Natural killer cell (primary cell): ENCODE data around the gene GNG7. TPM values are rescaled to one million over a fixed set of nuclear protein-coding genes. Genes with fewer than 3 reads are reported as not detected.

ENCODE experiments used
- ATAC-seq, 3 donors: fragments of 150-1000 bp in 2 of 3; fragments of 200-7000 bp in 1 of 3; cut with Tn5 transposase; 1 replicate in 1 of 3; 2 replicates in 2 of 3; pipeline ENCODE4 v1.10.0; 2021; ENCODE audit warnings: mild to moderate bottlenecking in 2 of 3, moderate library complexity in 2 of 3
- DNase-seq, 2 donors: peaks; one replicate each; pipeline versions ENCODE4 v3.0.0 to v3.0.0-alpha.2; 2013 to 2021; ENCODE audit warnings: mixed read lengths in 1 of 2
- H3K27ac ChIP-seq: one replicate; pipeline ENCODE4 v1.5.1; 2013; ENCODE audit warnings: mild to moderate bottlenecking, low read length
- H3K27me3 ChIP-seq: one replicate; pipeline ENCODE4 v1.6.1; 2013; ENCODE audit warnings: low read length; ENCODE audit not compliant: control insufficient read depth, insufficient read depth
- H3K36me3 ChIP-seq: one replicate; pipeline ENCODE4 v1.6.1; 2013; ENCODE audit warnings: low read length; ENCODE audit not compliant: control insufficient read depth, insufficient read depth
- H3K4me1 ChIP-seq: one replicate; pipeline ENCODE4 v1.6.1; 2013; ENCODE audit warnings: low read length; ENCODE audit not compliant: control insufficient read depth, insufficient read depth
- H3K4me3 ChIP-seq: one replicate; pipeline ENCODE4 v1.5.1; 2013; ENCODE audit warnings: low read length
- H3K9me3 ChIP-seq: one replicate; pipeline ENCODE4 v1.6.1; 2013; ENCODE audit warnings: low read length; ENCODE audit not compliant: control insufficient read depth, insufficient read depth
- H3K27ac Mint-ChIP-seq, 2 donors: one replicate each; pipeline ENCODE4 v1.8.0; 2022; ENCODE audit warnings: mild to moderate bottlenecking in 2 of 2, mixed read lengths in 2 of 2, moderate library complexity in 1 of 2
- H3K27me3 Mint-ChIP-seq, 2 donors: one replicate each; pipeline ENCODE4 v1.8.0; 2022; ENCODE audit warnings: low read depth in 2 of 2, mixed read lengths in 2 of 2
- H3K36me3 Mint-ChIP-seq: one replicate; pipeline ENCODE4 v1.8.0; 2022; ENCODE audit warnings: mixed read lengths
- H3K4me1 Mint-ChIP-seq, 2 donors: one replicate each; pipeline ENCODE4 v1.8.0; 2022; ENCODE audit warnings: mixed read lengths in 2 of 2
- H3K4me3 Mint-ChIP-seq: one replicate; pipeline ENCODE4 v1.8.0; 2022; ENCODE audit warnings: mild to moderate bottlenecking, moderate library complexity, mixed read lengths
- H3K9me3 Mint-ChIP-seq, 2 donors: one replicate each; pipeline ENCODE4 v1.8.0; 2022; ENCODE audit warnings: mixed read lengths in 2 of 2
- CTCF ChIP-seq: fragments of 200-600 bp; IDR thresholded peaks from one replicate; pipeline ENCODE4 v1.8.0; 2022; ENCODE audit warnings: antibody characterized with exemption
- WGBS: methylation state at CpG from one replicate; pipeline ENCODE4 v1.1.7; 2013; ENCODE audit warnings: missing lambda C conversion rate; ENCODE audit not compliant: insufficient coverage; 5-methylcytosine and 5-hydroxymethylcytosine counted together
- intact Hi-C: fragments of 100-400 bp; cut with micrococcal nuclease; formaldehyde crosslinking; loops from one replicate; pipeline ENCODE4 v1.14.2; 2022
- total RNA-seq, 4 donors: library from RNA; stranded (reverse); fragments of 120-200 nt in 1 of 4; gene quantifications; one replicate each; pipeline versions ENCODE4 v1.2.3 to v1.2.4, GENCODE V29; 2013 to 2022

GNG7 gene
- total RNA-seq, 3 donors from 2014 or later (not counting 1 experiment from before 2014, with no cell fraction given), result 0.75 to 4.8 (median 1.5) TPM

DNA sequence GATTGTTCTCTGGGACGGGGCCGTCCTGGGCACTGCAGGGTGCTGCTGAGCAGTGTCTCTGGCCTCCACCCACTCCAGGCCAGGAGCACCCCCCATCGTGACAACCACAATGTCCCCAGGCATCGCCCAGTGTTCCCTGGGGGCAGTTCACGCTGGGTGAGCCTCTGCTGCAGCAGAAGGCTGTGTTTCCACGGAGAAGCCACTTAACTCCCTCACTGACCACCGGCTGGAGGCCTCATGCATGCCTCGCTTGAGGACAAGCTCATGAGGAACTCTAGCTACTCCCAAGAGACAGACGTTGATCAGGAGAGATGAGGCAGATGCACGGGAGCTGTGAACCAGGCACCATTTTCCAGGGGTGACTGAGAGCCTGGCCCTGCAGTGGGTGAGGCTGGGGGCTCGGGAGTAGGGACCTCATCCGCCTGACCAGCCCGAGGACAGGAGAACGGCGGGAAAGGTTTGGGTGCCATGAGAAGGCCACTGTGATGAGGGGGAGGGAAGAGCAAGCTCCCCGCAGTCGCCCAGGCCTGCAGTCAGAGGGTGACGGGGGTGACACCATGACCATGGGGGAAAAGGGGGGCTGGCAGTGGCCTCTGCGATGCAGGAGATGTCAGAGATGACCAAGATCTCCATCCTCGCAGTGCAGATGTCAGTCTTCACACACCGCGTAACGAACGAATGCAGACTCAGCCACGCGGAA lies 32.2 kb upstream of the GNG7 start:
- WGBS, result 92% methylated on average over 26 of the region's 26 CpGs
- intact Hi-C loops, result no loop called here
- Mint-ChIP-seq H3K9me3 (no peaks in the 10 kb centered on the region), H3K27ac (no peak overlapping the region), H3K27me3 (no peaks in the 10 kb centered on the region), H3K4me3 (no peak overlapping the region), H3K4me1 (peaks cover 12 to 16% of the 10 kb centered on the region in 2 donors), H3K36me3 (no peaks in the 10 kb centered on the region)
- H3K36me3 ChIP-seq, result peaks cover 22% of the 10 kb centered on the region
- H3K9me3 ChIP-seq, result no peaks in the 10 kb centered on the region
- no peak for TF ChIP-seq CTCF
- no peak overlapping the region for H3K4me3 ChIP-seq
- no peak for ATAC-seq
- DNase-seq, result no peak
- no peak overlapping the region for H3K27ac ChIP-seq
- no peaks in the 10 kb centered on the region for H3K27me3 ChIP-seq
- peaks cover 9% of the 10 kb centered on the region for H3K4me1 ChIP-seq

DNA sequence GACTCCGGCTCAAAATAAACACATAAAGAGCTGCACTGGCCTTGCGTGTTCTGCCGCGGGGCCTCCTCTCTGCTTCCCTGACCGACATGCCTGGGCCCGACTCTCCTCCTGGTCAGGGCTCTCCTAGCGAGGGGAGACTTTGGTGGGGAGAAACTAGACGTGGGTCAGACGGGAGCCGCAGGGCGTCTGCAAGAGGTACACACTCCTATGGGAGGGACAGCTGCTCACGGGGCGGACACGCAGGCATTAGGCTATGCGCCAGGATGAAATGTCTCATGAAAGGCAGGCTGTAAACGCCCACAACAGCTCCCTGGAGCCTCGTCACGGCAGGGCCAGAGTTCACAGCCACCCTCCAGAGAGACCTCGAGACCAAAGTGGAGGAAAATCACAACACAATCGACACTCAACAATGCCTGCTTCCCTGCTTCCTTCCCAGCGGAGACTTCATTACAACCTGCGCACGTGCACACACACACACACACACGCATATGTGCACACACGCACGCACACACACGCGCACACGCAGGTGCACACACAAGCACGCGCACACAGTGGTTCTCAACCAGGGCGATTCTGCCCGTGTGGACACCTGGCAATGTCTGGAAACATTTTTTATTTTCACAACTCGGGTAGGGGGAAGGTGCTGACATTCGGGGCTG lies 31.6 kb upstream of the GNG7 start:
- Histone ChIP-seq H3K4me1 (peaks cover 3% of the 10 kb centered on the region), H3K27me3 (no peaks in the 10 kb centered on the region), H3K36me3 (peaks cover 22% of the 10 kb centered on the region), H3K4me3 (no peak overlapping the region), H3K27ac (no peak overlapping the region), H3K9me3 (no peaks in the 10 kb centered on the region)
- DNase-seq (no peak), ATAC-seq (no peak)
- WGBS, result 94% methylated on average over 35 of the region's 35 CpGs
- intact Hi-C loops, result no loop called here
- no peaks in the 10 kb centered on the region for H3K36me3 Mint-ChIP-seq
- H3K4me1 Mint-ChIP-seq, result peaks cover 6 to 12% of the 10 kb centered on the region in 2 donors
- no peaks in the 10 kb centered on the region for H3K9me3 Mint-ChIP-seq
- no peak overlapping the region for H3K4me3 Mint-ChIP-seq
- TF ChIP-seq CTCF, result no peak
- H3K27ac Mint-ChIP-seq, result no peak overlapping the region
- no peaks in the 10 kb centered on the region for H3K27me3 Mint-ChIP-seq

DNA sequence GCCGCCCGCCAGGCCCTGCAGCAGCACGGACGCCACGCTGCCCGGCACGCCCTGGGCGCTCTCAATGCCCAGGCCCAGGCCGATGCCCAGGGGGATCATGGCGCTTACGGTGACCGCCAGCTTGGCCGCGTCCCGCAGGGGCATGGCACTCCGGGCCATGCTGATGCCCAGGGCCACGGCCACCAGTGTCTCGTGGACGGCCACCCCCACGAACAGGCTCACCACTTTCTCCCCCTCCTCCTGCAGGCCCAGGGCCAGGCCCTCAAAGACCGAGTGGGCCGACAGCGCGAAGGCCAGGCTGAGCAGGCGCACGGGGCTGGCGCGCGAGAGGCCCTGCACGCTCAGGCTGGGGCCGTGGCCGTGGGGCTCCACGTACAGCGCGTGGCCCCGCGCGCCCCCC lies 30.4 kb upstream of the GNG7 start:
- DNase-seq (no peak), ATAC-seq (no peak)
- no peak for TF ChIP-seq CTCF
- no peaks in the 10 kb centered on the region for H3K9me3 ChIP-seq
- H3K27ac ChIP-seq, result no peak overlapping the region
- H3K4me3 ChIP-seq, result no peak overlapping the region
- H3K36me3 ChIP-seq, result peaks cover 22% of the 10 kb centered on the region
- H3K27ac Mint-ChIP-seq, result no peak overlapping the region
- intact Hi-C loops, result no loop called here
- no peaks in the 10 kb centered on the region for H3K27me3 Mint-ChIP-seq
- 97% methylated on average over 38 of the region's 38 CpGs for WGBS
- peaks cover 0 to 4% of the 10 kb centered on the region in 2 donors for H3K4me1 Mint-ChIP-seq
- H3K36me3 Mint-ChIP-seq, result no peaks in the 10 kb centered on the region
- H3K9me3 Mint-ChIP-seq, result no peaks in the 10 kb centered on the region
- H3K4me3 Mint-ChIP-seq, result no peak overlapping the region
- no peaks in the 10 kb centered on the region for H3K4me1 ChIP-seq
- H3K27me3 ChIP-seq, result no peaks in the 10 kb centered on the region
